Ascending aorta (tissue), 2 donors: Measurements from ENCODE around the gene LHX3. TPM values are rescaled to one million over a fixed set of nuclear protein-coding genes. Genes with fewer than 3 reads are reported as not detected.

ENCODE experiments used
- DNase-seq, 2 donors: peaks; one replicate each; pipeline ENCODE4 v3.0.0-alpha.2; 2019; ENCODE audit warnings: low spot score in 2 of 2
- H3K27ac ChIP-seq, 2 donors: fragments of 200-600 bp; sonication (generic); one replicate each; pipeline ENCODE4 v1.5.1; 2016 to 2017; ENCODE audit warnings: mild to moderate bottlenecking in 1 of 2
- H3K27me3 ChIP-seq: fragments of 200-600 bp; sonication (generic); one replicate; pipeline ENCODE4 v1.5.1; 2017
- H3K36me3 ChIP-seq, 2 donors: fragments of 200-600 bp; sonication (generic); one replicate each; pipeline ENCODE4 v1.5.1; 2016
- H3K4me1 ChIP-seq, 2 donors: fragments of 200-600 bp; sonication (generic); one replicate each; pipeline ENCODE4 v1.5.1; 2016 to 2017; ENCODE audit warnings: mild to moderate bottlenecking in 1 of 2
- H3K4me3 ChIP-seq, 2 donors: fragments of 200-600 bp; sonication (generic); one replicate each; pipeline ENCODE4 v1.5.1; 2016 to 2017; ENCODE audit warnings: mild to moderate bottlenecking in 1 of 2
- H3K9me3 ChIP-seq, 2 donors: fragments of 200-600 bp; sonication (generic); one replicate each; pipeline ENCODE4 v1.5.1; 2016
- CTCF ChIP-seq, 3 experiments: fragments of 200-600 bp in 2 of 3; fragments of 450-650 bp in 1 of 3; sonication (generic) in 2 of 3; IDR thresholded peaks; one replicate each; pipeline ENCODE4 v1.5.1; 2016 to 2019; ENCODE audit warnings: antibody characterized with exemption in 3 of 3, mild to moderate bottlenecking in 1 of 3, moderate library complexity in 1 of 3
- intact Hi-C: fragments of 100-400 bp; cut with DNase I; formaldehyde crosslinking; loops from one replicate; pipeline ENCODE4 v1.15.1; 2023
- total RNA-seq: library from RNA; depleted of rRNA; stranded (reverse); fragments of >200 nt; gene quantifications from one replicate; pipeline ENCODE4 v1.1.0, GENCODE V29; 2016

LHX3 gene
- total RNA-seq, 1 donor from 2014 or later: not detected

DNA sequence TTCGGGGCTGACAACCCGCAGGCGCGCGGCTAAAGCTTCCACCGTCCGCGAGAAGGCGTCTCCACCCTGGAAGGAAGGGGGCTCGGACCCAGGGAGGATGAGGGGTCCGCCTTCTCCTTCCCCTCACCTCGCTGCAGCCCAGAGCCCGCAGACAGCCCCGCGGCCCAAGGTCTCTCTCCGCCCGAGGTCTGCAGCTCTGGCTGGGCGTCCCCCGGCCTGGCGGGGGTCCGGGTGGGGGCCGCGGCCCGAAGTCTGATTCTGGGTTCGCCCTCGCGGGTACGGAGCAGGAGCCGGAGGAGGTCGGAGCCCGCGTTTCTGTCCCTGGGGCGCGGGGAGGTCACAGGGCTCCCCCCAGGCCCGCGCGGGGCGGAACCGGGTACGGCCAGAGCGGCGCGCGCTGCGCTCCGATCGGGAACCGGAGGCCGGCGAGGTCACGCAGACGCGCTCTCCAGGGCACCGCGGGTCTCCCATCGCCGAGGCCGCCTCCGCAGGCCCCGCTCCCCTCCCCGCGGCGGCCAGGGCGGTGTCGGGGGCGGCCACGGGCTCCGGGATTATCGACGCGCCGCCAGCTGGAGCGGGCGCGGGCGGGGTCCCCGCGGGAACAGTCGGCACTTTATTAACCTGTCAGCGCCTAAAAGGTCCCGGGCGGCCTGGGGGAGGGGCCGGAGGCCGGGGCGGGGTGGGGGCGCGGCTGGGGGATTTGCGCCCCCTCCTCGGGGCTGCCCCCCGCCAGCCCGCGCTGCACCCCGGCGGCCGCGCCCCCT is 11.6 kb downstream of the LHX3 start:
- DNase-seq: no peak
- intact Hi-C loops: no loop called here
- Histone ChIP-seq H3K4me3 (no peak overlapping the region), H3K9me3 (no peaks in the 10 kb centered on the region), H3K4me1 (no peaks in the 10 kb centered on the region), H3K27ac (no peak overlapping the region), H3K36me3 (no peaks in the 10 kb centered on the region), H3K27me3 (peaks cover 32% of the 10 kb centered on the region)
- TF ChIP-seq CTCF (IDR thresholded peaks at IDR 0.05): no peak

DNA sequence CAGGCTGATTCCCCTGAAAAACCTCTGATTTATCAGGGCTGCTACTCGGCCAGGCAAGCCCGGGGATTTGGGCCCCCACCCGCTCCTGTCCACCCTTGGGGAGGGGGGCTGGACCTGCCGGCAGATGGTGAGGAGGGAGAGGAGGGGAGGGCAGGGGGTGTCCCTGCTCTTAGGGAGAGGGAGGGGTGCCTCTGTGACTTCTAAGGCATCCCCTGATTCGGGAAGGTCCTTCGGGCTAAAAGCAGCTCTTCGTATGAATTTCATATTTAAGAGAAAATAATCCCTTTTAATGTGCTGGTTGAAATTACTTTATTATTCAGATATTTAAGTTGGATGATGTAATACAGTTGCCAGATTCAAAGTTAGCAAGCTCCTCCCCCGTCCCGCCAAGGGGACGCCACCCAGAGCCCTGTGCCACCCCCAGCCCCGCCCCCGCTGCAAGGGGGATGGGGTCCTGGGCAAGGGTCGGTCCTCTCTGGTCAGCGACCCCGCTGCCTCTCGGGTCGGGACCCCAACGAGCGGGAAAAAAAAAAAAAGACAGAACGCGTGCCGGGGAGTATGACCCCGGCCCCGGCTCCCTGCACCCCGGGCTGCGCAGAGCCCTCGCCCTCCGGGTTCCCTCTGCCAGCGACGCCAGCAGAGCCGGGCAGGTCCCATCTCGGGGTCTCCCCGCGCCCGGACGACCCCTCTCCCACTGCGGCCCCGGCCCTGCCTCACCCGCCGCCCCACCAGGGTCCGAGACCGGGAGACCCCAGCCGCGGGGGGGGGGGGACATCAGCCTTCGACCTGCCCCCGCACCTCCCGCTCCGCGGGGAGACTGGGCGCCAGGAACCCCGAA is 12.4 kb downstream of the LHX3 start:
- intact Hi-C loops: no loop called here
- Histone ChIP-seq H3K27ac (no peak overlapping the region), H3K4me1 (no peaks in the 10 kb centered on the region), H3K27me3 (peaks cover 32% of the 10 kb centered on the region), H3K9me3 (no peaks in the 10 kb centered on the region), H3K4me3 (no peak overlapping the region), H3K36me3 (no peaks in the 10 kb centered on the region)
- no peak for TF ChIP-seq CTCF (IDR thresholded peaks at IDR 0.05)
- no peak for DNase-seq

GRCh38 chr9:136191960-136192286 is 13.0 kb downstream of the LHX3 start:
- no peaks in the 10 kb centered on the region for H3K36me3 ChIP-seq
- H3K9me3 ChIP-seq: no peaks in the 10 kb centered on the region
- intact Hi-C loops: no loop called here
- no peak overlapping the region for H3K4me3 ChIP-seq
- peaks cover 29% of the 10 kb centered on the region for H3K27me3 ChIP-seq
- no peak for DNase-seq
- TF ChIP-seq CTCF (IDR thresholded peaks at IDR 0.05): no peak
- H3K27ac ChIP-seq: no peak overlapping the region
- H3K4me1 ChIP-seq: no peaks in the 10 kb centered on the region

GRCh38 chr9:136191099-136191959 is 13.6 kb downstream of the LHX3 start:
- no peak for DNase-seq
- no peaks in the 10 kb centered on the region for H3K9me3 ChIP-seq
- no peaks in the 10 kb centered on the region for H3K36me3 ChIP-seq
- H3K4me3 ChIP-seq: no peak overlapping the region
- H3K27ac ChIP-seq: no peak overlapping the region
- intact Hi-C loops: no loop called here
- H3K4me1 ChIP-seq: no peaks in the 10 kb centered on the region
- H3K27me3 ChIP-seq: peaks cover 28% of the 10 kb centered on the region
- TF ChIP-seq CTCF (IDR thresholded peaks at IDR 0.05): no peak

DNA sequence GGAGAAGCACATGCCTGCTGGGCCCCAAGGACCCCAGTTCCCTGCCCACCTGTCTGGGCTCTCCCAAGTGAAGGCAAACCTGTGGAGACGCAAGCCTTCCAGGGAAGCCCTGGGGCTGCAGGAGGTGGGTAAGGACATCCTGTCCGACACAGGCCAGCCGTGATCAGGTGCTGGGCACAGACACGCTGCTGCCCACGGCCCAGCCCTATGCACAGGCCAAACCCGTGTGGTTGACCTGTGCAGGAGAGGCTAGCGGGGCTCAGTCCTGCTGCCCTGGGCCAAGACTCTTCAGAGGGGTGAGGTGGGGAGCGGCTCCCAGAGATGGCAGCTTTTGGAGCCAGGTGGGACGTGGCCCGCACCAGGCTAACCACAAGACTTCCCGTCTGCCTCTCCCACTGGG is 14.3 kb downstream of the LHX3 start:
- Histone ChIP-seq H3K9me3 (no peaks in the 10 kb centered on the region), H3K36me3 (no peaks in the 10 kb centered on the region), H3K4me3 (no peak overlapping the region), H3K27ac (no peak overlapping the region), H3K27me3 (peaks cover 25% of the 10 kb centered on the region), H3K4me1 (no peaks in the 10 kb centered on the region)
- intact Hi-C loops: no loop called here
- DNase-seq: no peak
- TF ChIP-seq CTCF (IDR thresholded peaks at IDR 0.05): no peak
